Kidney epithelial cell (primary cell): Measurements from ENCODE around the gene NLRP8. TPM values are rescaled to one million over a fixed set of nuclear protein-coding genes. Genes with fewer than 3 reads are reported as not detected.
"Not testable (repeated sequence)": the region's sequence is repeated elsewhere in the genome, so short reads cannot be mapped to it uniquely, and the experiment has no call there.

Source experiments
- DNase-seq: peaks from one replicate; pipeline ENCODE4 v3.0.0-alpha.2; 2010; ENCODE audit warnings: low read depth
- H3K27me3 ChIP-seq: 2 replicates; pipeline ENCODE4 v1.6.0; 2011; ENCODE audit warnings: low read length; ENCODE audit not compliant: control insufficient read depth, insufficient read depth
- H3K36me3 ChIP-seq: 2 replicates; pipeline ENCODE4 v1.5.1; 2011; ENCODE audit warnings: low read length; ENCODE audit not compliant: control insufficient read depth, insufficient read depth
- H3K4me3 ChIP-seq: 2 replicates; pipeline ENCODE4 v1.5.1; 2011; ENCODE audit warnings: low read depth, mild to moderate bottlenecking, control low read depth, low read length
- total RNA-seq: library from RNA; depleted of rRNA; stranded (reverse); fragments of >200 nt; gene quantifications from 2 replicates; pipeline ENCODE4 v1.2.3, GENCODE V29; 2015
- TF ChIP-seq, protein P1 (sequence below): IDR thresholded peaks from 2 replicates; pipeline ENCODE4 v1.5.1; 2011; ENCODE audit warnings: mild to moderate bottlenecking, moderate library complexity, low read length, control low read depth, inconsistent platforms; ENCODE audit not compliant: insufficient read depth, poor library complexity, severe bottlenecking

NLRP8 gene
- total RNA-seq, 1 donor from 2014 or later: not detected

DNA sequence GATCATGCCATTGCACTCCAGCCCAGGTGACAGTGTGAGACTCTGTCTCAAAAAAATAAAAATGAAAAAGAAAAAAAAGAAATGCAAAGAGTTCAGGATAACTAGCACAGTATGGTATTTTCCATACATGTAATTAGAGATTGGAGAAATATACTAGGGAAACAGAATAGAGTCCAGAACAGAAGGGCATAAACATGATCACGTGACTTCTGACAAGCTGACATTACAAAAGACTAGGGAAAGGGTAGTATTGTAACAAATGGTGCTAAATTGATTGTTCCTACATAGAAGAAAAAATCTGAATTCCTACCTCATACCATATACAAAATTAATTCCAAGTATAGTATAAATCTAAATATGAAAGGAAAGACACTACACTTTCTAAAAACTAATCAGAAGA is 37.6 kb downstream of the NLRP8 start:
- TF ChIP-seq, protein P1, sequence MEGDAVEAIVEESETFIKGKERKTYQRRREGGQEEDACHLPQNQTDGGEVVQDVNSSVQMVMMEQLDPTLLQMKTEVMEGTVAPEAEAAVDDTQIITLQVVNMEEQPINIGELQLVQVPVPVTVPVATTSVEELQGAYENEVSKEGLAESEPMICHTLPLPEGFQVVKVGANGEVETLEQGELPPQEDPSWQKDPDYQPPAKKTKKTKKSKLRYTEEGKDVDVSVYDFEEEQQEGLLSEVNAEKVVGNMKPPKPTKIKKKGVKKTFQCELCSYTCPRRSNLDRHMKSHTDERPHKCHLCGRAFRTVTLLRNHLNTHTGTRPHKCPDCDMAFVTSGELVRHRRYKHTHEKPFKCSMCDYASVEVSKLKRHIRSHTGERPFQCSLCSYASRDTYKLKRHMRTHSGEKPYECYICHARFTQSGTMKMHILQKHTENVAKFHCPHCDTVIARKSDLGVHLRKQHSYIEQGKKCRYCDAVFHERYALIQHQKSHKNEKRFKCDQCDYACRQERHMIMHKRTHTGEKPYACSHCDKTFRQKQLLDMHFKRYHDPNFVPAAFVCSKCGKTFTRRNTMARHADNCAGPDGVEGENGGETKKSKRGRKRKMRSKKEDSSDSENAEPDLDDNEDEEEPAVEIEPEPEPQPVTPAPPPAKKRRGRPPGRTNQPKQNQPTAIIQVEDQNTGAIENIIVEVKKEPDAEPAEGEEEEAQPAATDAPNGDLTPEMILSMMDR: no peak
- no peak for DNase-seq
- Histone ChIP-seq H3K27me3 (no peaks in the 10 kb centered on the region), H3K4me3 (no peak overlapping the region), H3K36me3 (no peaks in the 10 kb centered on the region)

- Histone ChIP-seq H3K4me3 (no peak within 1 kb of the TSS), H3K27me3 (no peaks in the 10 kb centered on the region), H3K36me3 (no peaks in the 10 kb centered on the region)
- DNase-seq: no peak
- TF ChIP-seq, protein P1: no peak
Measured at GRCh38 chr19:55986487-55986886, 38.9 kb downstream of the NLRP8 start, which contains the start of gene NLRP5. NLRP5 (plus strand) TSS chr19:55986775.

GRCh38 chr19:55990831-55991230 is 43.2 kb downstream of the NLRP8 start:
- Histone ChIP-seq H3K36me3 (no peaks in the 10 kb centered on the region), H3K27me3 (no peaks in the 10 kb centered on the region), H3K4me3 (no peak overlapping the region)
- TF ChIP-seq, protein P1: no peak
- DNase-seq: no peak

DNA sequence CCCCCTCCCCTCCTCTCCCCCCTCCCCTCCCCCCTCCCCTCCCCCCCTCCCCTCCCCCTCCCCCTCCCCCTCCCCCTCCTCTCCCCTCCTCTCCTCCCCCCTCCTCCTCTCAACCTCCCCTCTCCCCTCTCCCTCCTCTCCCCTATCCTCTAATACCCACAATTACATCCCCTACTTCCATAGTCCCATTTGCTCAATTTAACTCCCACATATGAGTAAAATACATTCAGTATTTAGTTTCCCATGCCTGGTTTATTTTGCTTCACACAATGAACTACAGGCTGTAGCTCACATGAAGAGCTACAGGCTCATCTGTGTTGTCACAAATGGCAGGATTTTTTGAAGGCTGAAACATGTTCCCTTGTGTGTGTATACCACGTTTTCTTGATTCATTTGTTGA is 45.9 kb downstream of the NLRP8 start:
- TF ChIP-seq, protein P1: no peak
- DNase-seq: no peak
- Histone ChIP-seq H3K36me3 (no peaks in the 10 kb centered on the region), H3K27me3 (no peaks in the 10 kb centered on the region), H3K4me3 (no peak overlapping the region)

DNA sequence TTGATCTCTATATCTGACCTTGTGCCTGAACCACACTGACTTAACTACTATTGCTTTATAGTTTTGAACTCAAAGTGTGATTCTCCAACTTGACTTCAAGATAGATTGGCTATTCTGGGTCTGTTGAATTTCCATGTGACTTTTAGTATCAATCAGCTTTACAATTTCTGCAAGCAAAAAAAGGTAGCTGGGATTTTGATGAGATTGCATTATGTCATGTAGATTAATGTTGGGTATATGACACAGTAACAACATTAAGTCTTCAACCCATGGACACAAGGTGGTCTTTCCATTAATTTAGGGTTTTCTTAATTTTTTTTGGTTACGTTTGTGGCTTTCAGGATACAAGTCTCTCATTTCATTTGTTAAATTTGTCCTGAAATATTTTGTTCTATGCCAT is 67.1 kb downstream of the NLRP8 start:
- TF ChIP-seq, protein P1: no peak
- Histone ChIP-seq H3K36me3 (no peaks in the 10 kb centered on the region), H3K27me3 (no peaks in the 10 kb centered on the region), H3K4me3 (no peak overlapping the region)
- no peak for DNase-seq

DNA sequence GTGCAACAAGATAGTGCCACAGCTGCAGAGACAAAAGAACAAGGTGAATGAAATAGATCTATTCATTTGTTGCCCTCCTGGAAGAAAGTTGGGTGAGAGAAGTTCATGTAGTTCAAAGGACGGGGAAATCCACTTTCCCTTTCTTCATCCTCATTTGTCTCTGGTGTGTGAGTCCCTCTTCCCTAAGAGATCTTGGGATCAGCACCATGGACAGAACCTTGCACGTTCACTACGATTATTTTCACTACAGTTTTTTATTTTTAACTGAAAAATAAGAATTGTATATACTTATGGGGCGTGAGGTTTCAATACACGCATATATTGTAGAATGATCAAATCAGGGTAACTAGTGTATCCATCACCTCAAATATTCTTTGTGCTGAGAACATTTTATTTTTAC is 68.1 kb downstream of the NLRP8 start:
- H3K4me3 ChIP-seq: no peak overlapping the region
- no peak for DNase-seq
- no peaks in the 10 kb centered on the region for H3K27me3 ChIP-seq
- TF ChIP-seq, protein P1: no peak
- H3K36me3 ChIP-seq: no peaks in the 10 kb centered on the region

- DNase-seq, H3K27me3 ChIP-seq, H3K4me3 ChIP-seq, H3K36me3 ChIP-seq: not testable (repeated sequence)
Measured at GRCh38 chr19:56019325-56019724, 71.7 kb downstream of the NLRP8 start.

DNA sequence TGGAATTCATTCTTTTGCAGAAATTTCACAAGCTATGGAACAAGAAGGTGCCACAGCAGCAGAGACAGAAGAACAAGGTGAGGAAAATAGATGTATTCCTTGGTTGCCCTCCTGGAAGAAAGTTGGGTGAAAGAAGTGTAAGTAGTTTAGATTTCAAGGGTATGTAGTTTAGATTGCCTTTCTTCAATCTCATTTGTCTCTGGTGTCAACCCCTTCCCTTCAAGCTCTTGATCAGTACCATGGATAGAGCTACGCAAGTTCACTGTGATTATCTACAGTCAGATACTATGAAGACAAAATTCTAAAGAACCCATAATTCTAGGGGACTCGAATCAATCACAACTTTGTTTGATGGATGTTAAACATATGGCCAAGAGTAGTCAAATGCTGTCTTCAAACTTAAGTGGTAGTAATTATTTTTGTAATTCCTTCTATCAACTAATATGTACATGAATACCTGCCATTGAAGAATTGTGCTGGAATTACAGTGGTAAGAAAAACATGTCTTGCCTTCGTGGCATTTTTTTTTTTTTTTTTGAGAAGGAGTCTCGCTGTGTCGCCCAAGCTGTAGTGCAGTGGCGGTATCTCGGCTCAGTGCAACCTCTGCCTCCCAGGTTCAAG is 72.8 kb downstream of the NLRP8 start:
- not testable (repeated sequence) for H3K27me3 ChIP-seq, H3K4me3 ChIP-seq, DNase-seq, H3K36me3 ChIP-seq
